ENCODE measurements around the gene SLCO1A2. TPM values are rescaled to one million over a fixed set of nuclear protein-coding genes. Genes with fewer than 3 reads are reported as not detected.

Gene SLCO1A2
- total and polyA plus RNA-seq, 2 donors (not counting 3 experiments of a cell fraction or from before 2014, with no cell fraction given): not detected

DNA sequence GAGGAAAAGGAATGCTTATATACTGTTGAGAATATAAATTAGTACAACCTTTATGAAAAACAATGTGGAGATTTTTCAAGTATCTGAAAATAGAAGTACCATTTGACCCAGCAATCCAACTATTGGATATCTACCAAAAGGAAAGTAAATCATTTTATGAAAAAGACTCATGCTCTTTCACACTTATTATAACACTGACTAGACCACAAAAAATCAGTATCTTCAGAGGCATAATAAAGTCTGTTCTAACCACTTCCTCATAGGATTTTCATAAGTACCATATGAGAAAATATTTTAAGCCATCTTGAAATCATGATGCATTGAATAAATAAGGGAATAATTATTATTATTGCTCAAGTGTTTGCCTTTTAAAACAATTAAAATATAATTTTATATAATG, 112.9 kb downstream of the SLCO1A2 start:
- FAIRE-seq (no peak), DNase-seq (ENCODE audit: low read depth, low spot score) (no peak)
- Histone ChIP-seq H3K9me3 (replicated peaks; ENCODE audit: control insufficient read depth, insufficient read depth, low read length) (no peaks in the 10 kb centered on the region), H2AFZ (ENCODE audit: low read depth, low read length) (no peak overlapping the region), H3K4me2 (ENCODE audit: insufficient read depth, low read length) (no peak overlapping the region), H3K4me3 (replicated peaks in 1 of 3; ENCODE audit: insufficient read depth in 1 of 3, low read depth in 1 of 3, low read length in 3 of 3) (no peak overlapping the region), H3K4me1 (ENCODE audit: control insufficient read depth, extremely low read depth, insufficient read depth, low read length) (no peaks in the 10 kb centered on the region), H3K36me3 (ENCODE audit: control insufficient read depth in 2 of 2, extremely low read depth in 1 of 2, insufficient read depth in 2 of 2, low read length in 2 of 2) (no peaks in the 10 kb centered on the region), H3K79me2 (ENCODE audit: control insufficient read depth, insufficient read depth, low read length) (no peaks in the 10 kb centered on the region), H3K9ac (replicated peaks; ENCODE audit: extremely low read depth, insufficient read depth, low read length) (no peak overlapping the region), H3K9me1 (replicated peaks; ENCODE audit: control insufficient read depth, extremely low read depth, insufficient read depth, low read length) (no peaks in the 10 kb centered on the region), H3K27ac (ENCODE audit: insufficient read depth, low read depth, low read length) (no peak overlapping the region), H3K27me3 (ENCODE audit: control insufficient read depth in 2 of 2, insufficient read depth in 2 of 2, low read length in 2 of 2) (no peaks in the 10 kb centered on the region), H4K20me1 (replicated peaks; ENCODE audit: control insufficient read depth, extremely low read depth, insufficient read depth, low read length) (no peaks in the 10 kb centered on the region)
- CTCF ChIA-PET: no interaction called here
- TF ChIP-seq EZH2 (IDR thresholded peaks at IDR 0.05; ENCODE audit: borderline replicate concordance, low read depth, low read length, severe bottlenecking) (no peak), MYC (IDR thresholded peaks at IDR 0.05; ENCODE audit: low read depth, low read length) (no peak), FOS (IDR thresholded peaks at IDR 0.05; ENCODE audit: borderline replicate concordance, insufficient read depth, low read length) (no peak), POLR2A (IDR thresholded peaks at IDR 0.05; ENCODE audit: low read depth, low read length) (no peak), JUN (IDR thresholded peaks at IDR 0.05; ENCODE audit: borderline replicate concordance, insufficient read depth, insufficient read length, low read depth) (no peak), GATA2 (IDR thresholded peaks at IDR 0.05; ENCODE audit: insufficient read depth, insufficient read length, low read depth, low read length) (no peak), POLR2AphosphoS5 (IDR thresholded peaks at IDR 0.05; ENCODE audit: insufficient read depth, low read depth, low read length) (no peak)
- TF ChIP-seq, protein P1, sequence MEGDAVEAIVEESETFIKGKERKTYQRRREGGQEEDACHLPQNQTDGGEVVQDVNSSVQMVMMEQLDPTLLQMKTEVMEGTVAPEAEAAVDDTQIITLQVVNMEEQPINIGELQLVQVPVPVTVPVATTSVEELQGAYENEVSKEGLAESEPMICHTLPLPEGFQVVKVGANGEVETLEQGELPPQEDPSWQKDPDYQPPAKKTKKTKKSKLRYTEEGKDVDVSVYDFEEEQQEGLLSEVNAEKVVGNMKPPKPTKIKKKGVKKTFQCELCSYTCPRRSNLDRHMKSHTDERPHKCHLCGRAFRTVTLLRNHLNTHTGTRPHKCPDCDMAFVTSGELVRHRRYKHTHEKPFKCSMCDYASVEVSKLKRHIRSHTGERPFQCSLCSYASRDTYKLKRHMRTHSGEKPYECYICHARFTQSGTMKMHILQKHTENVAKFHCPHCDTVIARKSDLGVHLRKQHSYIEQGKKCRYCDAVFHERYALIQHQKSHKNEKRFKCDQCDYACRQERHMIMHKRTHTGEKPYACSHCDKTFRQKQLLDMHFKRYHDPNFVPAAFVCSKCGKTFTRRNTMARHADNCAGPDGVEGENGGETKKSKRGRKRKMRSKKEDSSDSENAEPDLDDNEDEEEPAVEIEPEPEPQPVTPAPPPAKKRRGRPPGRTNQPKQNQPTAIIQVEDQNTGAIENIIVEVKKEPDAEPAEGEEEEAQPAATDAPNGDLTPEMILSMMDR (IDR thresholded peaks at IDR 0.05; ENCODE audit: extremely low read depth in 1 of 2, insufficient read depth in 1 of 2, low read depth in 1 of 2, low read length in 2 of 2): no peak
- TF ChIP-seq, protein P2, sequence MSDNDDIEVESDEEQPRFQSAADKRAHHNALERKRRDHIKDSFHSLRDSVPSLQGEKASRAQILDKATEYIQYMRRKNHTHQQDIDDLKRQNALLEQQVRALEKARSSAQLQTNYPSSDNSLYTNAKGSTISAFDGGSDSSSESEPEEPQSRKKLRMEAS (IDR thresholded peaks at IDR 0.05; ENCODE audit: insufficient read depth, insufficient read length): no peak
- intact Hi-C loops (cut with micrococcal nuclease): no loop called here
- BruUV-seq (replicated peaks): no TSS peak
- dilution Hi-C loops (cut with MboI; ENCODE audit: extremely low pct_ligation_motif_present, low sequenced_read_pairs): no loop called here
- POLR2A ChIA-PET: no interaction called here

Data from endothelial cell of umbilical vein (primary cell).